IPS-NIHi7 (cell line): Measurements from ENCODE around the gene TBC1D21.

Experiments
- DNase-seq: peaks from one replicate; pipeline ENCODE4 v3.0.0; 2012; ENCODE audit warnings: mixed read lengths; ENCODE audit errors: extremely low spot score

TBC1D21 gene

GRCh38 chr15:73873456-73873855 lies at the start of gene TBC1D21:
TBC1D21 (plus strand) TSS chr15:73873564; CDS start chr15:73873710, 146 bp downstream.
- DNase-seq = no peak

- no peak for DNase-seq
These were observed 46.6 kb upstream of the TBC1D21 start for GRCh38 chr15:73826711-73827251.

- DNase-seq = no peak
These were observed 43.8 kb upstream of the TBC1D21 start for GRCh38 chr15:73829523-73829922.

GRCh38 chr15:73832657-73833056 lies 40.7 kb upstream of the TBC1D21 start:
- DNase-seq = peak; percentile 65

GRCh38 chr15:73836845-73837244 lies 36.5 kb upstream of the TBC1D21 start:
- DNase-seq = no peak

GRCh38 chr15:73838831-73839426 lies 34.4 kb upstream of the TBC1D21 start:
- no peak for DNase-seq

- no peak for DNase-seq
These were observed 33.5 kb upstream of the TBC1D21 start for GRCh38 chr15:73839699-73840377.

GRCh38 chr15:73840771-73841170 lies 32.6 kb upstream of the TBC1D21 start:
- DNase-seq = no peak

GRCh38 chr15:73841756-73842725 lies 31.3 kb upstream of the TBC1D21 start:
- DNase-seq = no peak

GRCh38 chr15:73843787-73844186 lies 29.6 kb upstream of the TBC1D21 start:
- DNase-seq = no peak

- DNase-seq = no peak
These were observed 29.0 kb upstream of the TBC1D21 start for GRCh38 chr15:73844356-73844755.

- DNase-seq = no peak
These were observed 27.9 kb upstream of the TBC1D21 start for GRCh38 chr15:73845507-73845906.

- DNase-seq = no peak
These were observed 27.5 kb upstream of the TBC1D21 start for GRCh38 chr15:73845907-73846306.

- no peak for DNase-seq
These were observed 23.7 kb upstream of the TBC1D21 start for GRCh38 chr15:73849641-73850040.

GRCh38 chr15:73850228-73850627 lies 23.1 kb upstream of the TBC1D21 start:
- no peak for DNase-seq

- peak; percentile 84 for DNase-seq
These were observed 21.7 kb upstream of the TBC1D21 start for GRCh38 chr15:73851689-73852088.

GRCh38 chr15:73852507-73852906 lies 20.9 kb upstream of the TBC1D21 start:
- no peak for DNase-seq

- no peak for DNase-seq
These were observed 19.1 kb upstream of the TBC1D21 start for GRCh38 chr15:73854265-73854664.

- DNase-seq = no peak
These were observed 16.7 kb upstream of the TBC1D21 start for GRCh38 chr15:73856458-73857192.

- DNase-seq = no peak
These were observed 16.0 kb upstream of the TBC1D21 start for GRCh38 chr15:73857193-73857920.

GRCh38 chr15:73858062-73858461 lies 15.3 kb upstream of the TBC1D21 start:
- DNase-seq = no peak
